Peyer's patch (tissue), 4 donors: ENCODE results near the gene COL28A1.

Source experiments
- CTCF ChIP-seq, 6 experiments: fragments of 450-650 bp in 4 of 6; fragments of 200-600 bp in 2 of 6; sonication (generic) in 1 of 6; IDR thresholded peaks; one replicate each; pipeline ENCODE4 v1.5.1; 2017 to 2019; ENCODE audit warnings: antibody characterized with exemption in 6 of 6, mild to moderate bottlenecking in 3 of 6, moderate library complexity in 1 of 6
- POLR2A ChIP-seq, 2 donors: fragments of 450-650 bp; IDR thresholded peaks; one replicate each; pipeline ENCODE4 v1.5.1; 2017; ENCODE audit warnings: antibody characterized with exemption in 2 of 2, mild to moderate bottlenecking in 2 of 2, moderate library complexity in 2 of 2

- TF ChIP-seq POLR2A (IDR thresholded peaks at IDR 0.05) (no peak), CTCF (IDR thresholded peaks at IDR 0.05) (no peak)
Measured at GRCh38 chr7:7385421-7385820, 150.3 kb downstream of the COL28A1 start.
